ENCODE results near the gene EFHC2. TPM values are rescaled to one million over a fixed set of nuclear protein-coding genes. Genes with fewer than 3 reads are reported as not detected.

The EFHC2 gene
- total and polyA plus RNA-seq, 9 donors, result 0.12 to 0.60 (median 0.27) TPM; not detected in 1

- DNase-seq, result no peak
- Histone ChIP-seq H3K36me3 (ENCODE audit: control insufficient read depth, insufficient read depth, low read length) (no peaks in the 10 kb centered on the region), H3K27ac (ENCODE audit: low read length) (no peak overlapping the region), H3K9me3 (replicated peaks; ENCODE audit: control insufficient read depth, low read depth, low read length) (no peaks in the 10 kb centered on the region), H3K27me3 (ENCODE audit: control insufficient read depth, insufficient read depth, low read length) (peaks cover 8% of the 10 kb centered on the region), H3K4me3 (ENCODE audit: low read length) (no peak overlapping the region), H3K4me1 (ENCODE audit: control insufficient read depth, insufficient read depth, low read length) (no peaks in the 10 kb centered on the region)
- WGBS (ENCODE audit: insufficient coverage), result no CpG with 5 or more reads among the region's 1 CpG
Measured at GRCh38 chrX:44332437-44332836, 11.0 kb downstream of the EFHC2 start.

- Histone ChIP-seq H3K9me3 (replicated peaks; ENCODE audit: control insufficient read depth, low read depth, low read length) (no peaks in the 10 kb centered on the region), H3K4me3 (ENCODE audit: low read length) (no peak overlapping the region), H3K27ac (ENCODE audit: low read length) (no peak overlapping the region), H3K27me3 (ENCODE audit: control insufficient read depth, insufficient read depth, low read length) (peaks cover 8% of the 10 kb centered on the region), H3K4me1 (ENCODE audit: control insufficient read depth, insufficient read depth, low read length) (no peaks in the 10 kb centered on the region), H3K36me3 (ENCODE audit: control insufficient read depth, insufficient read depth, low read length) (no peaks in the 10 kb centered on the region)
- DNase-seq, result no peak
- WGBS (ENCODE audit: insufficient coverage), result no CpG with 5 or more reads among the region's 3 CpGs
Measured at GRCh38 chrX:44330227-44330626, 13.2 kb downstream of the EFHC2 start.

GRCh38 chrX:44319550-44319949 is 23.9 kb downstream of the EFHC2 start:
- peaks cover 4% of the 10 kb centered on the region for H3K9me3 ChIP-seq (replicated peaks; ENCODE audit: control insufficient read depth, low read depth, low read length)
- H3K27ac ChIP-seq (ENCODE audit: low read length), result no peak overlapping the region
- H3K4me3 ChIP-seq (ENCODE audit: low read length), result no peak overlapping the region
- H3K36me3 ChIP-seq (ENCODE audit: control insufficient read depth, insufficient read depth, low read length), result no peaks in the 10 kb centered on the region
- no peaks in the 10 kb centered on the region for H3K27me3 ChIP-seq (ENCODE audit: control insufficient read depth, insufficient read depth, low read length)
- WGBS (ENCODE audit: insufficient coverage), result no CpG with 5 or more reads among the region's 1 CpG
- DNase-seq, result no peak
- no peaks in the 10 kb centered on the region for H3K4me1 ChIP-seq (ENCODE audit: control insufficient read depth, insufficient read depth, low read length)

DNA sequence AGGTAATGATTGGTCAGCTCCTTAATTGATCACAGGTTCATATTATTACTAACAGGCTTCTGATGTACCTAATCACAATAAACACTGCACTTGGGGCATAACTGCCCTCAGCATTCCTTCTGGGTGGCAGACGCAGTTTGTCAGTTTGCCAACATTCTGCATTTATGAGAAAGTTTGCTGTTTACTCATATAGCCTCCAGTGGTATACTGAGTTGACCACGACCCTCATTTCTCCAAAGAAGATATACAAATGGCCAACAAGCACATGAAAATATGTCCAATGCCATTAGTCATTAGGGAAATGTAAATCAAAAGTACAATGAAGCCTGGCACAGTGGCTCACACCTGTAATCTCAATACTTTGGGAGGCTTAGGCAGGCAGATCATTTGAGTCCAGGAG is 26.3 kb downstream of the EFHC2 start:
- no peaks in the 10 kb centered on the region for H3K36me3 ChIP-seq (ENCODE audit: control insufficient read depth, insufficient read depth, low read length)
- no peak overlapping the region for H3K4me3 ChIP-seq (ENCODE audit: low read length)
- peaks cover 3% of the 10 kb centered on the region for H3K27me3 ChIP-seq (ENCODE audit: control insufficient read depth, insufficient read depth, low read length)
- peaks cover 4% of the 10 kb centered on the region for H3K9me3 ChIP-seq (replicated peaks; ENCODE audit: control insufficient read depth, low read depth, low read length)
- no CpG with 5 or more reads among the region's 2 CpGs for WGBS (ENCODE audit: insufficient coverage)
- no peak for DNase-seq
- no peak overlapping the region for H3K27ac ChIP-seq (ENCODE audit: low read length)
- no peaks in the 10 kb centered on the region for H3K4me1 ChIP-seq (ENCODE audit: control insufficient read depth, insufficient read depth, low read length)

DNA sequence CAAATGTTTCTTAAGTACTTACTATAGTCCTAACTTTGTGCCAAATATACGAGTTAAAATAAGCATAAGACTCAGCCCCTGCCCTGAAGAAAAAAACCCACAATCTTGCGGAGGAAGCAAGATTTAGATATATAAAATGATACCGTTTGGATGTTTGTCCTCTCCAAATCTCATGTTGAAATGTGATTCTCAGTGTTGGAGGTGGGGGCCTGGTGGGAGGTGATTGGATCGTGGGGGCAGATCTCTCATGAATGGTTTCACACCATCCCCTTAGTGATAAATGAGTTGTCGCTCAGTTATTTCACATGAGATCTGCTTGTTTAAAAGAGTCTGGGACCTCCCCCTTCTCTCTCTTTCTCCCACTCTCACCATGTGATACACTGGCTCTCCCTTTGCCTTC is 28.7 kb downstream of the EFHC2 start:
- H3K27me3 ChIP-seq (ENCODE audit: control insufficient read depth, insufficient read depth, low read length), result peaks cover 9% of the 10 kb centered on the region
- no peaks in the 10 kb centered on the region for H3K36me3 ChIP-seq (ENCODE audit: control insufficient read depth, insufficient read depth, low read length)
- H3K27ac ChIP-seq (ENCODE audit: low read length), result no peak overlapping the region
- no peak for DNase-seq
- no CpG with 5 or more reads among the region's 5 CpGs for WGBS (ENCODE audit: insufficient coverage)
- H3K9me3 ChIP-seq (replicated peaks; ENCODE audit: control insufficient read depth, low read depth, low read length), result peaks cover 4% of the 10 kb centered on the region
- no peak overlapping the region for H3K4me3 ChIP-seq (ENCODE audit: low read length)
- H3K4me1 ChIP-seq (ENCODE audit: control insufficient read depth, insufficient read depth, low read length), result no peaks in the 10 kb centered on the region

- Histone ChIP-seq H3K9me3 (replicated peaks; ENCODE audit: control insufficient read depth, low read depth, low read length) (peaks cover 2% of the 10 kb centered on the region), H3K36me3 (ENCODE audit: control insufficient read depth, insufficient read depth, low read length) (no peaks in the 10 kb centered on the region), H3K4me3 (ENCODE audit: low read length) (no peak overlapping the region), H3K27me3 (ENCODE audit: control insufficient read depth, insufficient read depth, low read length) (peaks cover 13% of the 10 kb centered on the region), H3K27ac (ENCODE audit: low read length) (no peak overlapping the region), H3K4me1 (ENCODE audit: control insufficient read depth, insufficient read depth, low read length) (no peaks in the 10 kb centered on the region)
- peak; percentile 22 for DNase-seq
- WGBS (ENCODE audit: insufficient coverage), result no CpG with 5 or more reads among the region's 2 CpGs
Measured at GRCh38 chrX:44314259-44314734, 29.2 kb downstream of the EFHC2 start.

- H3K27ac ChIP-seq (ENCODE audit: low read length), result no peak overlapping the region
- H3K4me3 ChIP-seq (ENCODE audit: low read length), result no peak overlapping the region
- no peaks in the 10 kb centered on the region for H3K4me1 ChIP-seq (ENCODE audit: control insufficient read depth, insufficient read depth, low read length)
- H3K9me3 ChIP-seq (replicated peaks; ENCODE audit: control insufficient read depth, low read depth, low read length), result no peaks in the 10 kb centered on the region
- peaks cover 14% of the 10 kb centered on the region for H3K27me3 ChIP-seq (ENCODE audit: control insufficient read depth, insufficient read depth, low read length)
- DNase-seq, result no peak
- no peaks in the 10 kb centered on the region for H3K36me3 ChIP-seq (ENCODE audit: control insufficient read depth, insufficient read depth, low read length)
Measured at GRCh38 chrX:44312421-44312820, 31.1 kb downstream of the EFHC2 start.

DNA sequence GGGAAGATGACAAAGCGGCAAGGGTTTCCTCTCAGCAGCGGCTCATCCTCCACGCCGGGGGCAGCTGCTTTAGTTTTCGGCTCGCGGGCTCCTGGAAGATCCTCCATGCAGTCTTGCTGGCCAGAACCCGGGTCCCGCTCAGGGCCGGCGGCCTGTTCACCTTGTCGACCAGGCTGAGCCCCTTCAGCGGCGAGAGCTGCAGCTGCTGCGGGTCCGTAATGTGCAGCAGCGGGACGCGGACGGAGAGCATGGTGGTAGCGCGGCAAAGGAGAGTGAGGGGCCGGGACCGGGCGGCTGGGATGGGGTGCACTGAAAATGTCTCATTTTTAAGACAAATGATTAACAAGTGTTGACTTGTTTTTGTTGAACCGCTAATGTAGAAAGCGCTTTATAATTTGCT is 33.2 kb downstream of the EFHC2 start:
- no peaks in the 10 kb centered on the region for H3K9me3 ChIP-seq (replicated peaks; ENCODE audit: control insufficient read depth, low read depth, low read length)
- no peak for DNase-seq
- 59% methylated on average over 25 of the region's 27 CpGs for WGBS (ENCODE audit: insufficient coverage)
- H3K27ac ChIP-seq (ENCODE audit: low read length), result no peak overlapping the region
- no peak overlapping the region for H3K4me3 ChIP-seq (ENCODE audit: low read length)
- H3K36me3 ChIP-seq (ENCODE audit: control insufficient read depth, insufficient read depth, low read length), result no peaks in the 10 kb centered on the region
- H3K27me3 ChIP-seq (ENCODE audit: control insufficient read depth, insufficient read depth, low read length), result peaks cover 14% of the 10 kb centered on the region
- H3K4me1 ChIP-seq (ENCODE audit: control insufficient read depth, insufficient read depth, low read length), result no peaks in the 10 kb centered on the region

DNA sequence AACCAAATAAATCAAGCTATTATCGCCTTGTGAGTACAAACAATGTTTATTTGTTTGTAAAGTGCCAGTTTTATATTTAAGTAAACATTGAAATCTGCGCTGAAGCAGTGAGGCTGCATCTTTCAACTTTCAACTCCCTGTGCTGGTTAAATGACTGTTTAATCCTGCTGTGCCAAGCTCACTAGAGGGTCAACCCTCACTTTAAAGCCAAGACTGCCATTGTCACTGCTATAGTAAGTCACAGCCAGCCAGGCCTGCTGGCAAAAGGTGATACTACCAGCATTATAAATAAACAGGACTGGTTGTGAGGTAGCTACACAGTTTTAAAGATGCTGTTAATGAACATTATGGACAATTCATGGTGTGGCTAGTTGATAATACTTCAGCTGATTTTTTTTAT is 34.6 kb downstream of the EFHC2 start:
- Histone ChIP-seq H3K36me3 (ENCODE audit: control insufficient read depth, insufficient read depth, low read length) (no peaks in the 10 kb centered on the region), H3K4me1 (ENCODE audit: control insufficient read depth, insufficient read depth, low read length) (no peaks in the 10 kb centered on the region), H3K9me3 (replicated peaks; ENCODE audit: control insufficient read depth, low read depth, low read length) (no peaks in the 10 kb centered on the region), H3K4me3 (ENCODE audit: low read length) (no peak overlapping the region), H3K27ac (ENCODE audit: low read length) (no peak overlapping the region), H3K27me3 (ENCODE audit: control insufficient read depth, insufficient read depth, low read length) (peaks cover 11% of the 10 kb centered on the region)
- no CpG with 5 or more reads among the region's 2 CpGs for WGBS (ENCODE audit: insufficient coverage)
- no peak for DNase-seq

- H3K27me3 ChIP-seq (ENCODE audit: control insufficient read depth, insufficient read depth, low read length), result peaks cover 16% of the 10 kb centered on the region
- no peaks in the 10 kb centered on the region for H3K9me3 ChIP-seq (replicated peaks; ENCODE audit: control insufficient read depth, low read depth, low read length)
- peak; percentile 0 for DNase-seq
- WGBS (ENCODE audit: insufficient coverage), result 54% methylated on average over 4 of the region's 5 CpGs
- H3K36me3 ChIP-seq (ENCODE audit: control insufficient read depth, insufficient read depth, low read length), result no peaks in the 10 kb centered on the region
- no peak overlapping the region for H3K4me3 ChIP-seq (ENCODE audit: low read length)
- H3K27ac ChIP-seq (ENCODE audit: low read length), result no peak overlapping the region
- H3K4me1 ChIP-seq (ENCODE audit: control insufficient read depth, insufficient read depth, low read length), result no peaks in the 10 kb centered on the region
Measured at GRCh38 chrX:44306356-44306755, 37.1 kb downstream of the EFHC2 start.

- H3K27ac ChIP-seq (ENCODE audit: low read length), result no peak overlapping the region
- DNase-seq, result no peak
- H3K36me3 ChIP-seq (ENCODE audit: control insufficient read depth, insufficient read depth, low read length), result no peaks in the 10 kb centered on the region
- no peaks in the 10 kb centered on the region for H3K4me1 ChIP-seq (ENCODE audit: control insufficient read depth, insufficient read depth, low read length)
- H3K27me3 ChIP-seq (ENCODE audit: control insufficient read depth, insufficient read depth, low read length), result peaks cover 16% of the 10 kb centered on the region
- WGBS (ENCODE audit: insufficient coverage), result 61% methylated on average over 3 of the region's 4 CpGs
- H3K4me3 ChIP-seq (ENCODE audit: low read length), result no peak overlapping the region
- H3K9me3 ChIP-seq (replicated peaks; ENCODE audit: control insufficient read depth, low read depth, low read length), result no peaks in the 10 kb centered on the region
Measured at GRCh38 chrX:44305921-44306320, 37.6 kb downstream of the EFHC2 start.

All from muscle of leg (tissue), 11 donors.